ENCODE results near the gene KMT2D. TPM values are rescaled to one million over a fixed set of nuclear protein-coding genes. Genes with fewer than 3 reads are reported as not detected.
A peak's percentile ranks its signal among the peaks of the same experiment; 100 is the strongest.

Gene KMT2D
- polyA plus RNA-seq, 3 donors = 38.5 to 43.8 (median 42.3) TPM

- no peak for DNase-seq (ENCODE audit: low read depth in 3 of 3, low spot score in 2 of 3)
Measured at GRCh38 chr12:49020441-49020840, 40.2 kb downstream of the KMT2D start.

GRCh38 chr12:49019443-49020324 lies 40.9 kb downstream of the KMT2D start:
- no peak for DNase-seq (ENCODE audit: low read depth in 3 of 3, low spot score in 2 of 3)

- DNase-seq (ENCODE audit: low read depth in 3 of 3, low spot score in 2 of 3) = no peak
Measured at GRCh38 chr12:49019120-49019430, 41.5 kb downstream of the KMT2D start.

- DNase-seq (ENCODE audit: low read depth in 3 of 3, low spot score in 2 of 3) = peak; percentile 87 to 95 (median 95)
Measured at GRCh38 chr12:49018261-49019119, 42.1 kb downstream of the KMT2D start, which contains the start of gene PRKAG1. PRKAG1 (minus strand) TSS chr12:49018776; CDS start chr12:49018740, 36 bp downstream.

- no peak for DNase-seq (ENCODE audit: low read depth in 3 of 3, low spot score in 2 of 3)
Measured at GRCh38 chr12:49017891-49018260, 42.7 kb downstream of the KMT2D start.

GRCh38 chr12:49015196-49015595 lies 45.4 kb downstream of the KMT2D start:
- no peak for DNase-seq (ENCODE audit: low read depth in 3 of 3, low spot score in 2 of 3)

- no peak for DNase-seq (ENCODE audit: low read depth in 3 of 3, low spot score in 2 of 3)
Measured at GRCh38 chr12:49014547-49014946, 46.0 kb downstream of the KMT2D start.

GRCh38 chr12:49013428-49013827 lies 47.2 kb downstream of the KMT2D start:
- no peak for DNase-seq (ENCODE audit: low read depth in 3 of 3, low spot score in 2 of 3)

GRCh38 chr12:49012739-49013138 lies 47.9 kb downstream of the KMT2D start:
- DNase-seq (ENCODE audit: low read depth in 3 of 3, low spot score in 2 of 3) = no peak

Other genes with a start within 250 kb of the KMT2D start
- gene CACNB3, start 242.3 kb downstream of the KMT2D start, polyA plus RNA-seq (ENCODE audit: insufficient read length in 3 of 3) = 10 to 100 TPM; 40.3 to 47.6 (median 43.1) TPM
- 100 to 1,000 TPM; 106 to 118 (median 106) TPM for gene DDX23, start 208.6 kb downstream of the KMT2D start, polyA plus RNA-seq (ENCODE audit: insufficient read length in 3 of 3)
- 1 to 10 TPM; 2.2 to 4.6 (median 3.6) TPM for gene RND1, start 194.9 kb downstream of the KMT2D start, polyA plus RNA-seq (ENCODE audit: insufficient read length in 3 of 3)
- gene FKBP11, start 135.3 kb downstream of the KMT2D start, polyA plus RNA-seq (ENCODE audit: insufficient read length in 3 of 3) = 10 to 100 TPM; 10.9 to 15.0 (median 12.2) TPM
- 100 to 1,000 TPM; 129 to 153 (median 147) TPM for gene ARF3, start 103.3 kb downstream of the KMT2D start, polyA plus RNA-seq (ENCODE audit: insufficient read length in 3 of 3)
- under 1 TPM in 2 of 3 donors, not detected in 1; 0.11 to 0.14 TPM for gene WNT10B, start 89.1 kb downstream of the KMT2D start, polyA plus RNA-seq (ENCODE audit: insufficient read length in 3 of 3)
- not detected for gene WNT1, start 82.5 kb downstream of the KMT2D start, polyA plus RNA-seq (ENCODE audit: insufficient read length in 3 of 3)
- gene DDN, start 61.4 kb downstream of the KMT2D start, polyA plus RNA-seq (ENCODE audit: insufficient read length in 3 of 3) = 10 to 100 TPM; 76.0 to 85.9 (median 81.6) TPM
- 10 to 100 TPM; 80.8 to 89.0 (median 84.1) TPM for gene PRKAG1, start 42.0 kb downstream of the KMT2D start, polyA plus RNA-seq (ENCODE audit: insufficient read length in 3 of 3)
- gene RHEBL1, start 9.2 kb upstream of the KMT2D start, polyA plus RNA-seq (ENCODE audit: insufficient read length in 3 of 3) = 1 to 10 TPM; 1.7 to 1.8 (median 1.8) TPM
- gene DHH, start 34.0 kb upstream of the KMT2D start, polyA plus RNA-seq (ENCODE audit: insufficient read length in 3 of 3) = under 1 TPM; 0.25 to 0.44 (median 0.33) TPM
- gene LMBR1L, start 50.1 kb upstream of the KMT2D start, polyA plus RNA-seq (ENCODE audit: insufficient read length in 3 of 3) = 10 to 100 TPM; 49.5 to 69.1 (median 57.0) TPM
- 1,000 to 10,000 TPM; 1,080 to 1,130 (median 1,124) TPM for gene TUBA1B, start 70.6 kb upstream of the KMT2D start, polyA plus RNA-seq (ENCODE audit: insufficient read length in 3 of 3)
- gene TUBA1A, start 128.3 kb upstream of the KMT2D start, polyA plus RNA-seq (ENCODE audit: insufficient read length in 3 of 3) = 100 to 1,000 TPM; 429 to 512 (median 485) TPM
- gene TUBA1C, start 204.3 kb upstream of the KMT2D start, polyA plus RNA-seq (ENCODE audit: insufficient read length in 3 of 3) = 100 to 1,000 TPM; 142 to 183 (median 163) TPM
- gene PRPH, start 234.4 kb upstream of the KMT2D start, polyA plus RNA-seq (ENCODE audit: insufficient read length in 3 of 3) = under 1 TPM; 0.17 to 0.28 (median 0.27) TPM

All from right renal cortex interstitium (tissue), 3 donors.